Measurements from ENCODE around the gene TRMT44.
"Not testable (repeated sequence)": the region's sequence is repeated elsewhere in the genome, so short reads cannot be mapped to it uniquely, and the experiment has no call there.

The TRMT44 gene

DNA sequence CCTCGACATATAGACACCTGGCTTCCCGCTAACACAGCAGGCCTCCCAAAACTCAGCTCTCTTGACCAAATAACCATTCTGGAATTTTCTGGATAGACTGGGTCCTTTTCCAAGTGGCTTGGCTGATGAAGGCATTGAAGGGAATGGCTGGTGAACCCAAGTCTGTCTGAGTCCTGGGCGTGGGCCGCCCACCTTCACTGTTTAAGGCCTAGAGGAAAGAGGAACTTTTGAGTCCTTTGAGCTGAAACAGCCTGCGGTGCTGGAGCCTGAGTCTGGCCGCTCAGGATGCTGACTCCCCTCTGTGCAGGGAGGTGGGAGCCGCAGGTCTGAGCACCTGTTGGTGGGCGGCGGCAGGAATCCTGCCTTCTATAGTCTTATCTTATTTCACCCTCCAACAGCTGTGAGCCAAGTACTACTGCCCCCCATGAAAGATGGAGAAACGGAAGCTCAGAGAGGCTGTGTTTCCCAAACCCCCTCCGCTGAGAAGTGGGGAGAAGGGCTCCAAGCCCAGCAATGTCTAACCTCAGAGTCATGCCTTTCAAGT, 23.4 kb upstream of the TRMT44 start:
- TF ChIP-seq ZC3H10 (CRISPR knock-in tag; IDR thresholded peaks at IDR 0.05) (no peak), ZNF70 (CRISPR knock-in tag; IDR thresholded peaks at IDR 0.05) (no peak)
- ATAC-seq: no peak

DNA sequence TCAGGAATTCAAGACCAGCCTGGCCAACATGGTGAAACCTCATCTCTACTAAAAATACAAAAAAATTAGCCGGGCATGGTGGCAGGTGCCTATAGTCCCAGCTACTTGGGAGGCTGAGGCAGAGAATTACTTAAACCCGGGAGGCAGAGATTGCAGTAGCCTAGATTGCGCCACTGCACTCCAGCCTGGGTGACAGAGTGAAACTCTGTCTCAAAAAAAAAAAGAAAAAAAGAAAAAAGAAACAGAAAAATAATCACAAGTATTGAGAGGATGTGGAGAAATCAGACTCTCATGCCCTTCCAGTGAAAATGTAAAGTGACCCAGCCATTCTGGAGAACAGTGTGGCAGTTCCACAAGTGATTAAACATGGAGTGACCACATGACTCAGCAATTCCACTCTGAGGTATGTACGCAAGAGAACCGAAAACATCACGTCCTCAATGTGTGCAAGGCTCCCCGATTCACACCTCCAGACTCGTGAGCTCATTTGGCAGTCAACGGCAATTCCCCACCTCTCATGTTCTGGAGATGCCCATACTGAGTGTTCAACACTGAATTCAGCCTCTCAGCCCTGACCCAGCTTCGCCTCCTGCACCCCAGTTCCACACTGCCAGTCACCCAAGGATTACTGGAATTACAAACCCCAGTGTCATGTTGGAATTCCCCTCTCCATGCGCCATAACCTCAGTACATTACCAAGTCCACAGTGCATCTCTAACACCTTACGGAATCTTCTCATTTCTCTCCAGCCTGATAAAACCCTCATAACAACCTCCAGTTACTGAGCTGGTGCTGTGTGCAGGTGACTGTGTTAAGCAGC, 21.1 kb upstream of the TRMT44 start:
- TF ChIP-seq ZFP30 (CRISPR knock-in tag; IDR thresholded peaks at IDR 0.05) (no peak), ZFP3 (CRISPR knock-in tag; IDR thresholded peaks at IDR 0.05) (no peak), OSR1 (CRISPR knock-in tag; IDR thresholded peaks at IDR 0.05) (no peak), ISL1 (CRISPR knock-in tag; IDR thresholded peaks at IDR 0.05) (no peak), ESRRG (CRISPR knock-in tag; IDR thresholded peaks at IDR 0.05) (no peak), TOX (CRISPR knock-in tag; IDR thresholded peaks at IDR 0.05; ENCODE audit: borderline replicate concordance) (no peak), RARB (CRISPR knock-in tag; IDR thresholded peaks at IDR 0.05) (no peak), ZNF8 (CRISPR knock-in tag; IDR thresholded peaks at IDR 0.05) (no peak), GLIS3 (CRISPR knock-in tag; IDR thresholded peaks at IDR 0.05) (no peak), ZNF70 (CRISPR knock-in tag; IDR thresholded peaks at IDR 0.05) (no peak)
- TF ChIP-seq, protein P1, sequence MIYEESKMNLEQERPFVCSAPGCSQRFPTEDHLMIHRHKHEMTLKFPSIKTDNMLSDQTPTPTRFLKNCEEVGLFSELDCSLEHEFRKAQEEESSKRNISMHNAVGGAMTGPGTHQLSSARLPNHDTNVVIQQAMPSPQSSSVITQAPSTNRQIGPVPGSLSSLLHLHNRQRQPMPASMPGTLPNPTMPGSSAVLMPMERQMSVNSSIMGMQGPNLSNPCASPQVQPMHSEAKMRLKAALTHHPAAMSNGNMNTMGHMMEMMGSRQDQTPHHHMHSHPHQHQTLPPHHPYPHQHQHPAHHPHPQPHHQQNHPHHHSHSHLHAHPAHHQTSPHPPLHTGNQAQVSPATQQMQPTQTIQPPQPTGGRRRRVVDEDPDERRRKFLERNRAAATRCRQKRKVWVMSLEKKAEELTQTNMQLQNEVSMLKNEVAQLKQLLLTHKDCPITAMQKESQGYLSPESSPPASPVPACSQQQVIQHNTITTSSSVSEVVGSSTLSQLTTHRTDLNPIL (CRISPR knock-in tag; IDR thresholded peaks at IDR 0.05; ENCODE audit: low read depth): no peak
- TF ChIP-seq, protein P2, sequence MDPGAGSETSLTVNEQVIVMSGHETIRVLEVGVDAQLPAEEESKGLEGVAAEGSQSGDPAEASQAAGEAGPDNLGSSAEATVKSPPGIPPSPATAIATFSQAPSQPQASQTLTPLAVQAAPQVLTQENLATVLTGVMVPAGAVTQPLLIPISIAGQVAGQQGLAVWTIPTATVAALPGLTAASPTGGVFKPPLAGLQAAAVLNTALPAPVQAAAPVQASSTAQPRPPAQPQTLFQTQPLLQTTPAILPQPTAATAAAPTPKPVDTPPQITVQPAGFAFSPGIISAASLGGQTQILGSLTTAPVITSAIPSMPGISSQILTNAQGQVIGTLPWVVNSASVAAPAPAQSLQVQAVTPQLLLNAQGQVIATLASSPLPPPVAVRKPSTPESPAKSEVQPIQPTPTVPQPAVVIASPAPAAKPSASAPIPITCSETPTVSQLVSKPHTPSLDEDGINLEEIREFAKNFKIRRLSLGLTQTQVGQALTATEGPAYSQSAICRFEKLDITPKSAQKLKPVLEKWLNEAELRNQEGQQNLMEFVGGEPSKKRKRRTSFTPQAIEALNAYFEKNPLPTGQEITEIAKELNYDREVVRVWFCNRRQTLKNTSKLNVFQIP (CRISPR knock-in tag; IDR thresholded peaks at IDR 0.05; ENCODE audit: borderline replicate concordance, low read depth): no peak
- ATAC-seq: no peak

DNA sequence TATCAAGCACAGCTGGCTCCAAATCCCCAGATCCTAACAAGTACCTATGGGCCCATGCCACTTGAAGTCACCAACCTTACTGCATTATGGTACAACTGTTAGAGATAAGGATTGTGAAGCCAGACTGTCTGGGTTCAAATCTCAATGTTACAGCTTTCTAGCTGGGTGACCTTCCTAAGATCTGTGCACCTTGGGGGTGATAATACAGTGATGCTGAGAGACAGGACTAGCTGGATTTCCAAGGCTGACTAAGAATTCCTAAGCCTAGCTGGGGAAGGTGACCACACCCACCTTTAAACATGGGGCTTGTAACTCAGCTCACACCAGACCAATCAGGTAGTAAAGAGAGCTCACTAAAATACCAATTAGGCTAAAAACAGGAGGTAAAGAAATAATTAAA, 20.4 kb upstream of the TRMT44 start:
- not testable (repeated sequence) for ATAC-seq

DNA sequence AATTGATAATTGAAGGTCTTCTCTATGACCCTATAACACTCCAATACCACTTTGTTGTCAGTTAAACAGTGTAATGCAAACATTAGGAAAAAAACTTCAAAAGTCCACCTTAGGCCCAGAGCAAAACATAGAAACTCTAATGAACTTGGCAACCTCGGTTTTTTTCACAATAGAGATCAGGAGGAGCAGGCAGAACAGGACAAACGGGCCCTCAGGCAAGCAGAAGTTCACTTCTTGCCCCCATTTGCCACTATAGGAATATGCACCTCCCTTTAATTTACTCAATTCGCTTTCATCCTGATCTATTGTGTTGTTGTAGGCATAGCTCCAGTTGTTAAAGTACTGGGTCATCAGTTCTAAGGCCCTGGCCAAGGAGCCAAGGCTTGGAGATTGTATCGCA, 18.2 kb upstream of the TRMT44 start:
- no peak for ATAC-seq
- no peak for TF ChIP-seq TOX (CRISPR knock-in tag; IDR thresholded peaks at IDR 0.05; ENCODE audit: borderline replicate concordance)
- TF ChIP-seq, protein P2 (CRISPR knock-in tag; IDR thresholded peaks at IDR 0.05; ENCODE audit: borderline replicate concordance, low read depth): no peak
- TF ChIP-seq ZNF565 (CRISPR knock-in tag; conservative IDR thresholded peaks at IDR 0.05; ENCODE audit: low read depth): no peak
- no peak for TF ChIP-seq ZNF8 (CRISPR knock-in tag; IDR thresholded peaks at IDR 0.05)
- TF ChIP-seq ZFP3 (CRISPR knock-in tag; IDR thresholded peaks at IDR 0.05): no peak
- TF ChIP-seq GLIS3 (CRISPR knock-in tag; IDR thresholded peaks at IDR 0.05): no peak

DNA sequence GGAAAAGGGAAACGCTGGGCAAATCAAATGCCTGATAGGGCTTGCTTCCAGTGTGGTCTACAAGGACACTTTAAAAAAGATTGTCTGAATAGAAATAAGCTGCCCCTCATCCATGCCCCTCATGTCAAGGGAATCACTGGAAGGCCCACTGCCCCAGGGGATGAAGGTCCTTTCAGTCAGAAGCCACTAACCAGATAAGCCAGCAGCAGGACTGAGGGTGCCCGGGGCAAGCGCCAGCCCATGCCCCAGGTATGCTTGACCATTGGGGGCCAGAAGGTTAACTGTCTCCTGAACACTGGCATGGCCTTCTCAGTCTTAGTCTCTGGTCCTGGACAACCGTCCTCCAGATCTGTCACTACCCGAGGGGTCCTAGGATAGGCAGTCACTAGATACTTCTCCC, 17.8 kb upstream of the TRMT44 start:
- no peak for ATAC-seq
- TF ChIP-seq ZNF8 (CRISPR knock-in tag; IDR thresholded peaks at IDR 0.05) (no peak), CSDC2 (CRISPR knock-in tag; IDR thresholded peaks at IDR 0.05) (no peak)
- TF ChIP-seq, protein P3, sequence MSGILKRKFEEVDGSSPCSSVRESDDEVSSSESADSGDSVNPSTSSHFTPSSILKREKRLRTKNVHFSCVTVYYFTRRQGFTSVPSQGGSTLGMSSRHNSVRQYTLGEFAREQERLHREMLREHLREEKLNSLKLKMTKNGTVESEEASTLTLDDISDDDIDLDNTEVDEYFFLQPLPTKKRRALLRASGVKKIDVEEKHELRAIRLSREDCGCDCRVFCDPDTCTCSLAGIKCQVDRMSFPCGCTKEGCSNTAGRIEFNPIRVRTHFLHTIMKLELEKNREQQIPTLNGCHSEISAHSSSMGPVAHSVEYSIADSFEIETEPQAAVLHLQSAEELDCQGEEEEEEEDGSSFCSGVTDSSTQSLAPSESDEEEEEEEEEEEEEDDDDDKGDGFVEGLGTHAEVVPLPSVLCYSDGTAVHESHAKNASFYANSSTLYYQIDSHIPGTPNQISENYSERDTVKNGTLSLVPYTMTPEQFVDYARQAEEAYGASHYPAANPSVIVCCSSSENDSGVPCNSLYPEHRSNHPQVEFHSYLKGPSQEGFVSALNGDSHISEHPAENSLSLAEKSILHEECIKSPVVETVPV (CRISPR knock-in tag; IDR thresholded peaks at IDR 0.05): no peak

DNA sequence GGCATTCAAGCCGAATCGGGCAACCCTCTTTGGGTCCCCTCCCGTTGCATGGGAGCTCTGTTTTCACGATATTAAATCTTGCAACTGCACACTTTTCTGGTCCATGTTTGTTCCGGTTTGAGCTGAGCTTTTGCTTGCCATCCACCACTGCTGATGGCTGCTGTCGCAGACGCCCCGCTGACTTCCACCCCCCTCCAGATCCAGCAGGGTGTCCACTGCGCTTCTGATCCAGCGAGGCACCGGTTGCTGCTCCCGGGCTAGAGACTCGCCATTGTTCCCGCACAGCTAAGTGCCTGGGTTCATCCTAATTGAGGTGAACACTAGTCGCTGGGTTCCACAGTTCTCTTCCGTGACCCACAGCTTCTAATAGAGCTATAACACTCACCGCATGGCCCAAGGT, 13.3 kb upstream of the TRMT44 start:
- no peak for ATAC-seq
- TF ChIP-seq, protein P2 (CRISPR knock-in tag; IDR thresholded peaks at IDR 0.05; ENCODE audit: borderline replicate concordance, low read depth): no peak
- TF ChIP-seq RARB (CRISPR knock-in tag; IDR thresholded peaks at IDR 0.05): no peak
- TF ChIP-seq SNAI2 (CRISPR knock-in tag; IDR thresholded peaks at IDR 0.05): no peak
- TF ChIP-seq ZNF70 (CRISPR knock-in tag; IDR thresholded peaks at IDR 0.05): no peak
- TF ChIP-seq ZC3H10 (CRISPR knock-in tag; IDR thresholded peaks at IDR 0.05): no peak
- TF ChIP-seq, protein P1 (CRISPR knock-in tag; IDR thresholded peaks at IDR 0.05; ENCODE audit: low read depth): no peak
- no peak for TF ChIP-seq ESRRG (CRISPR knock-in tag; IDR thresholded peaks at IDR 0.05)
- TF ChIP-seq ZFP30 (CRISPR knock-in tag; IDR thresholded peaks at IDR 0.05): no peak
- TF ChIP-seq CSDC2 (CRISPR knock-in tag; IDR thresholded peaks at IDR 0.05): no peak
- no peak for TF ChIP-seq ZNF565 (CRISPR knock-in tag; conservative IDR thresholded peaks at IDR 0.05; ENCODE audit: low read depth)
- TF ChIP-seq TOX (CRISPR knock-in tag; IDR thresholded peaks at IDR 0.05; ENCODE audit: borderline replicate concordance): no peak
- TF ChIP-seq ARNTL (CRISPR knock-in tag; IDR thresholded peaks at IDR 0.05; ENCODE audit: borderline replicate concordance, low read depth): no peak
